ENCODE measurements around the gene NIPBL.

Gene NIPBL

GRCh38 chr5:36949593-36949992 lies 73.0 kb downstream of the NIPBL start:
- in situ Hi-C loops (cut with HindIII; ENCODE audit: low sequenced_read_pairs) = no loop called here
- no peak for DNase-seq (ENCODE audit: low read depth)
- TF ChIP-seq, protein P1, sequence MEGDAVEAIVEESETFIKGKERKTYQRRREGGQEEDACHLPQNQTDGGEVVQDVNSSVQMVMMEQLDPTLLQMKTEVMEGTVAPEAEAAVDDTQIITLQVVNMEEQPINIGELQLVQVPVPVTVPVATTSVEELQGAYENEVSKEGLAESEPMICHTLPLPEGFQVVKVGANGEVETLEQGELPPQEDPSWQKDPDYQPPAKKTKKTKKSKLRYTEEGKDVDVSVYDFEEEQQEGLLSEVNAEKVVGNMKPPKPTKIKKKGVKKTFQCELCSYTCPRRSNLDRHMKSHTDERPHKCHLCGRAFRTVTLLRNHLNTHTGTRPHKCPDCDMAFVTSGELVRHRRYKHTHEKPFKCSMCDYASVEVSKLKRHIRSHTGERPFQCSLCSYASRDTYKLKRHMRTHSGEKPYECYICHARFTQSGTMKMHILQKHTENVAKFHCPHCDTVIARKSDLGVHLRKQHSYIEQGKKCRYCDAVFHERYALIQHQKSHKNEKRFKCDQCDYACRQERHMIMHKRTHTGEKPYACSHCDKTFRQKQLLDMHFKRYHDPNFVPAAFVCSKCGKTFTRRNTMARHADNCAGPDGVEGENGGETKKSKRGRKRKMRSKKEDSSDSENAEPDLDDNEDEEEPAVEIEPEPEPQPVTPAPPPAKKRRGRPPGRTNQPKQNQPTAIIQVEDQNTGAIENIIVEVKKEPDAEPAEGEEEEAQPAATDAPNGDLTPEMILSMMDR (IDR thresholded peaks at IDR 0.05; ENCODE audit: low read depth, low read length, missing control alignments) = no peak
- H3K4me3 ChIP-seq (ENCODE audit: low read depth, low read length) = no peak overlapping the region

- peak; percentile 47 for DNase-seq (ENCODE audit: low read depth)
- in situ Hi-C loops (cut with HindIII; ENCODE audit: low sequenced_read_pairs) = no loop called here
- no peak overlapping the region for H3K4me3 ChIP-seq (ENCODE audit: low read depth, low read length)
- TF ChIP-seq, protein P1 (IDR thresholded peaks at IDR 0.05; ENCODE audit: low read depth, low read length, missing control alignments) = no peak
These were observed 74.3 kb downstream of the NIPBL start for GRCh38 chr5:36950586-36951457.

DNA sequence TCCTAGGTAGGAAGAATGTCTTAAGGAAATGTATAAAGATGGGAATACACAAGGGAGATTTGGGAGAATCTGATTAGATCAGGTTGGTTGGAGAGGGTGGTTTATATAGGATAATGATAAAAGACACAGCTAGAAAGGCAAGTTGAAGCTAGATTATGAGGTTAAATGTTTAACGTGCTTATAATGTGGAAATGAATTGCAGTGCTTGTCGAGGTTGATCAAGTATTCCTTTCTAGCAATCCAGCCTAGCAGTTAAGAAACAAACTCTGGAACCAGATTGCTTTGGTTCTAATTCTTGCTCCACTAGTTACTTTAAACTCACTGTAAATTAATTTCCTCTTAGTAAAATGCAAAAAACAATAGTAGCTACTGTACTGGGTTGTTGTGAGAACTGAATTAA lies 76.5 kb downstream of the NIPBL start:
- no peak for DNase-seq (ENCODE audit: low read depth)
- no peak overlapping the region for H3K4me3 ChIP-seq (ENCODE audit: low read depth, low read length)
- in situ Hi-C loops (cut with HindIII; ENCODE audit: low sequenced_read_pairs) = no loop called here
- TF ChIP-seq, protein P1 (IDR thresholded peaks at IDR 0.05; ENCODE audit: low read depth, low read length, missing control alignments) = no peak

DNA sequence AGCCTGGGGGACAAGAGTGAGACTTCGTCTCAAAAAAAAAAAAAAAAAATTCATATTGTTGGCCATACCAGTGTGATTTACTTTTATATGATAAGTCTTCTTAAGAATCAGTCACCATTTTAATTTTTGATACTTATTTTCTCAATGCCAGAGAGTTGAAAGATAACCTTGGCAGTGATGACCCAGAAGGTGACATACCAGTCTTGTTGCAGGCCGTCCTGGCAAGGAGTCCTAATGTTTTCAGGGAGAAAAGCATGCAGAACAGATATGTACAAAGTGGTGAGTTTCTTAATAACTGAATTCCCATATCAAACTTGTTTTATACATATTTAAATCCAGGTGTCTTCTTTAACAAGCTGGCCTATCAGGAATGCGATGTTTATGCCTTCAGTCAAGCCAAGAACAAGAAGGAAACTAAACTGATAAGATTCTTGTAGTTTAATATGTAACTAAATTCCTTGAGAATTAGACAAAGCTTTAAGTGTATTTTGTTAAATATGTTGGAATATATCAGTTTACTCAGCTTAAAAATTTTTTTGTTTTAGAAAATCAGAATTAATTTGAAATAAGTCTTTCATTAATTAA lies 81.5 kb downstream of the NIPBL start:
- in situ Hi-C loops (cut with HindIII; ENCODE audit: low sequenced_read_pairs) = no loop called here
- H3K4me3 ChIP-seq (ENCODE audit: low read depth, low read length) = no peak overlapping the region
- no peak for DNase-seq (ENCODE audit: low read depth)
- TF ChIP-seq, protein P1 (IDR thresholded peaks at IDR 0.05; ENCODE audit: low read depth, low read length, missing control alignments) = no peak

DNA sequence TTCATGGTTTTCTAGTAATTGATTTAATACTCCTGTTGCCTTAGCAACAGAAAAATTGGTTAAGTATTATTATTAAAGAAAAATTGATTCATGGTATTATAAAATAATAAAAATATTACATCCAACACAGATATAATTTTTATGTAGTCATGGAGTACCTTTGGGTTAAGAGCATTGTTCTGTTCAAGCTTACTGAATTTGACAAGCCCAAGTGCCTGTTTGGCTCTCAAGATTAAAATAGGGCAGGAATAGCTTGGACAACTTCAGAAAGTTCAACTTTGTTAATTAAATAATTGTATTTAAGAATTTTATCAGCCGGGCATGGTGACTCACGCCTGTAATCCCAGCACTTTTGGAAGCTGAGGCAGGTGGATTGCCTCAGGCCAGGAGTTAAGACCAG lies 82.0 kb downstream of the NIPBL start:
- in situ Hi-C loops (cut with HindIII; ENCODE audit: low sequenced_read_pairs) = no loop called here
- TF ChIP-seq, protein P1 (IDR thresholded peaks at IDR 0.05; ENCODE audit: low read depth, low read length, missing control alignments) = no peak
- DNase-seq (ENCODE audit: low read depth) = no peak
- no peak overlapping the region for H3K4me3 ChIP-seq (ENCODE audit: low read depth, low read length)

GRCh38 chr5:36965179-36965578 lies 88.6 kb downstream of the NIPBL start:
- in situ Hi-C loops (cut with HindIII; ENCODE audit: low sequenced_read_pairs) = no loop called here
- TF ChIP-seq, protein P1 (IDR thresholded peaks at IDR 0.05; ENCODE audit: low read depth, low read length, missing control alignments) = no peak
- DNase-seq (ENCODE audit: low read depth) = no peak
- H3K4me3 ChIP-seq (ENCODE audit: low read depth, low read length) = no peak overlapping the region

Measured in astrocyte of the cerebellum (primary cell).